LoVo (cell line): ENCODE data around the gene CIT.
A peak's percentile ranks its signal among the peaks of the same experiment; 100 is the strongest.

Source experiments
- DNase-seq: peaks from one replicate; pipeline ENCODE4 v3.0.0-alpha.2; 2016; ENCODE audit warnings: low spot score

The CIT gene

GRCh38 chr12:119695034-119695433 lies 182.1 kb downstream of the CIT start:
- DNase-seq = no peak

GRCh38 chr12:119694111-119694510 lies 183.0 kb downstream of the CIT start:
- DNase-seq = no peak

GRCh38 chr12:119693511-119693910 lies 183.6 kb downstream of the CIT start:
- no peak for DNase-seq

GRCh38 chr12:119692997-119693396 lies 184.1 kb downstream of the CIT start:
- peak; percentile 93 for DNase-seq

GRCh38 chr12:119692410-119692809 lies 184.7 kb downstream of the CIT start:
- no peak for DNase-seq

- DNase-seq = no peak
Observed at GRCh38 chr12:119691202-119691810, 185.8 kb downstream of the CIT start.

- DNase-seq = no peak
Observed at GRCh38 chr12:119689935-119690500, 187.1 kb downstream of the CIT start.

GRCh38 chr12:119687879-119688278 lies 189.2 kb downstream of the CIT start:
- DNase-seq = no peak

GRCh38 chr12:119687406-119687805 lies 189.7 kb downstream of the CIT start:
- DNase-seq = no peak

GRCh38 chr12:119686776-119687175 lies 190.3 kb downstream of the CIT start:
- DNase-seq = no peak

GRCh38 chr12:119686355-119686754 lies 190.8 kb downstream of the CIT start:
- no peak for DNase-seq

GRCh38 chr12:119685375-119685774 lies 191.7 kb downstream of the CIT start:
- DNase-seq = no peak

GRCh38 chr12:119684711-119685369 lies 192.3 kb downstream of the CIT start:
- DNase-seq = no peak

GRCh38 chr12:119683816-119684215 lies 193.3 kb downstream of the CIT start:
- DNase-seq = no peak

GRCh38 chr12:119683413-119683812 lies 193.7 kb downstream of the CIT start:
- no peak for DNase-seq

- no peak for DNase-seq
Observed at GRCh38 chr12:119682639-119683252, 194.4 kb downstream of the CIT start.

- no peak for DNase-seq
Observed at GRCh38 chr12:119681728-119682638, 195.1 kb downstream of the CIT start.

GRCh38 chr12:119681111-119681510 lies 196.0 kb downstream of the CIT start:
- no peak for DNase-seq

- no peak for DNase-seq
Observed at GRCh38 chr12:119679490-119679889, 197.6 kb downstream of the CIT start.

- no peak for DNase-seq
Observed at GRCh38 chr12:119679081-119679480, 198.0 kb downstream of the CIT start.

GRCh38 chr12:119678459-119678858 lies 198.7 kb downstream of the CIT start:
- DNase-seq = no peak

- no peak for DNase-seq
Observed at GRCh38 chr12:119676573-119676972, 200.5 kb downstream of the CIT start.
